Trophoblast cell (in vitro differentiated cells and primary cell): ENCODE results near the gene MAMSTR.

ENCODE experiments used
- DNase-seq, 2 donors: peaks; one replicate each; pipeline ENCODE4 v3.0.0-alpha.2; 2016
- H2AFZ ChIP-seq: 2 replicates; pipeline ENCODE4 v1.6.1; 2013; ENCODE audit warnings: low read length, moderate library complexity, mild to moderate bottlenecking; ENCODE audit not compliant: insufficient read depth, poor library complexity
- H2AK5ac ChIP-seq: 2 replicates; pipeline ENCODE4 v1.6.1; 2013; ENCODE audit warnings: mild to moderate bottlenecking, low read length
- H2BK120ac ChIP-seq: 2 replicates; pipeline ENCODE4 v1.6.1; 2013; ENCODE audit warnings: low read length, mild to moderate bottlenecking, moderate library complexity; ENCODE audit not compliant: insufficient read depth, poor library complexity
- H2BK12ac ChIP-seq: 2 replicates; pipeline ENCODE4 v1.6.1; 2013; ENCODE audit warnings: mild to moderate bottlenecking, low read length, moderate library complexity
- H2BK5ac ChIP-seq: 2 replicates; pipeline ENCODE4 v1.6.1; 2013; ENCODE audit warnings: low read length, low read depth, moderate library complexity, mild to moderate bottlenecking; ENCODE audit not compliant: poor library complexity
- H3K14ac ChIP-seq: 2 replicates; pipeline ENCODE4 v1.6.1; 2013; ENCODE audit warnings: mild to moderate bottlenecking, low read length
- H3K18ac ChIP-seq: 2 replicates; pipeline ENCODE4 v1.6.1; 2013; ENCODE audit warnings: mild to moderate bottlenecking, low read length
- H3K23ac ChIP-seq: 2 replicates; pipeline ENCODE4 v1.6.1; 2013; ENCODE audit warnings: low read length
- H3K27ac ChIP-seq: 2 replicates; pipeline ENCODE4 v1.5.1; 2013; ENCODE audit warnings: low read depth, mild to moderate bottlenecking, inconsistent platforms, low read length, moderate library complexity
- H3K27me3 ChIP-seq: 2 replicates; pipeline ENCODE4 v1.6.1; 2013; ENCODE audit warnings: inconsistent platforms, mild to moderate bottlenecking, low read length, moderate library complexity; ENCODE audit not compliant: insufficient read depth
- H3K36me3 ChIP-seq, 2 experiments: 1 replicate in 1 of 2; 2 replicates in 1 of 2; pipeline ENCODE4 v1.6.1; 2013; ENCODE audit warnings: low read length in 2 of 2, mild to moderate bottlenecking in 2 of 2, moderate library complexity in 1 of 2; ENCODE audit not compliant: insufficient read depth in 2 of 2, control insufficient read depth in 1 of 2
- H3K4ac ChIP-seq: 2 replicates; pipeline ENCODE4 v1.6.1; 2013; ENCODE audit warnings: low read depth, mild to moderate bottlenecking, low read length, moderate library complexity
- H3K4me1 ChIP-seq, 2 experiments: 1 replicate in 1 of 2; 2 replicates in 1 of 2; pipeline ENCODE4 v1.6.1; 2013; ENCODE audit warnings: low read length in 2 of 2, mild to moderate bottlenecking in 2 of 2, moderate library complexity in 1 of 2; ENCODE audit not compliant: insufficient read depth in 2 of 2, control insufficient read depth in 1 of 2
- H3K4me2 ChIP-seq: 2 replicates; pipeline ENCODE4 v1.6.1; 2013; ENCODE audit warnings: inconsistent platforms, mild to moderate bottlenecking, low read length, moderate library complexity
- H3K4me3 ChIP-seq: 2 replicates; pipeline ENCODE4 v1.5.1; 2013; ENCODE audit warnings: mild to moderate bottlenecking, low read depth, low read length, inconsistent platforms
- H3K79me1 ChIP-seq: one replicate; pipeline ENCODE4 v1.6.1; 2013; ENCODE audit warnings: low read length
- H3K79me2 ChIP-seq: 2 replicates; pipeline ENCODE4 v1.6.1; 2013; ENCODE audit warnings: low read length, mild to moderate bottlenecking; ENCODE audit not compliant: control insufficient read depth, insufficient read depth, poor library complexity
- H3K9ac ChIP-seq: 2 replicates; pipeline ENCODE4 v1.6.1; 2013; ENCODE audit warnings: mild to moderate bottlenecking, low read length
- H3K9me3 ChIP-seq: 2 replicates; pipeline ENCODE4 v1.6.1; 2013; ENCODE audit warnings: low read depth, mild to moderate bottlenecking, control low read depth, inconsistent platforms, low read length; ENCODE audit not compliant: insufficient read depth
- H4K12ac ChIP-seq: 2 replicates; pipeline ENCODE4 v1.6.1; 2013; ENCODE audit warnings: low read depth, mild to moderate bottlenecking, low read length, moderate library complexity
- H4K8ac ChIP-seq: 2 replicates; pipeline ENCODE4 v1.6.1; 2013; ENCODE audit warnings: low read depth, mild to moderate bottlenecking, low read length, moderate library complexity
- H4K91ac ChIP-seq: one replicate; pipeline ENCODE4 v1.6.1; 2013; ENCODE audit warnings: low read depth, mild to moderate bottlenecking, low read length, moderate library complexity
- WGBS: extraction: QIAGEN DNeasy Blood & Tissue Kit; methylation state at CpG from one replicate; pipeline ENCODE4 v1.1.7; 2013; ENCODE audit warnings: missing lambda C conversion rate; ENCODE audit not compliant: insufficient read length, insufficient coverage; ENCODE audit errors: extremely low coverage; 5-methylcytosine and 5-hydroxymethylcytosine counted together

The MAMSTR gene

DNA sequence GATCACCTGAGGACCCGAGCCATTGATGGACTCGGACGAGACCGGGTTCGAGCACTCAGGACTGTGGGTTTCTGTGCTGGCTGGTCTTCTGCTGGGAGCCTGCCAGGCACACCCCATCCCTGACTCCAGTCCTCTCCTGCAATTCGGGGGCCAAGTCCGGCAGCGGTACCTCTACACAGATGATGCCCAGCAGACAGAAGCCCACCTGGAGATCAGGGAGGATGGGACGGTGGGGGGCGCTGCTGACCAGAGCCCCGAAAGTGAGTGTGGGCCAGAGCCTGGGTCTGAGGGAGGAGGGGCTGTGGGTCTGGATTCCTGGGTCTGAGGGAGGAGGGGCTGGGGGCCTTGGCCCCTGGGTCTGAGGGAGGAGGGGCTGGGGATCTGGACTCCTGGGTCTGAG lies 36.7 kb upstream of the MAMSTR start:
- no peak overlapping the region for H2AFZ ChIP-seq
- H4K8ac ChIP-seq, result no peak overlapping the region
- no peak overlapping the region for H2BK12ac ChIP-seq
- H3K36me3 ChIP-seq, result no peaks in the 10 kb centered on the region
- no peak for DNase-seq
- no peak overlapping the region for H4K91ac ChIP-seq
- H2BK5ac ChIP-seq, result no peak overlapping the region
- no peak overlapping the region for H3K27ac ChIP-seq
- H3K23ac ChIP-seq, result no peak overlapping the region
- no peak overlapping the region for H2AK5ac ChIP-seq
- H3K9me3 ChIP-seq, result no peaks in the 10 kb centered on the region
- H3K79me1 ChIP-seq, result no peaks in the 10 kb centered on the region
- no peak overlapping the region for H4K12ac ChIP-seq
- H3K4me3 ChIP-seq, result no peak overlapping the region
- H3K4me2 ChIP-seq, result no peak overlapping the region
- no peak overlapping the region for H3K18ac ChIP-seq
- no peak overlapping the region for H3K14ac ChIP-seq
- no peak overlapping the region for H3K4ac ChIP-seq
- peaks cover 11 to 12% of the 10 kb centered on the region in 2 experiments for H3K4me1 ChIP-seq
- no peak overlapping the region for H2BK120ac ChIP-seq
- no CpG with 5 or more reads among the region's 11 CpGs for WGBS
- H3K79me2 ChIP-seq, result no peaks in the 10 kb centered on the region
- no peaks in the 10 kb centered on the region for H3K27me3 ChIP-seq
- H3K9ac ChIP-seq, result no peak overlapping the region

DNA sequence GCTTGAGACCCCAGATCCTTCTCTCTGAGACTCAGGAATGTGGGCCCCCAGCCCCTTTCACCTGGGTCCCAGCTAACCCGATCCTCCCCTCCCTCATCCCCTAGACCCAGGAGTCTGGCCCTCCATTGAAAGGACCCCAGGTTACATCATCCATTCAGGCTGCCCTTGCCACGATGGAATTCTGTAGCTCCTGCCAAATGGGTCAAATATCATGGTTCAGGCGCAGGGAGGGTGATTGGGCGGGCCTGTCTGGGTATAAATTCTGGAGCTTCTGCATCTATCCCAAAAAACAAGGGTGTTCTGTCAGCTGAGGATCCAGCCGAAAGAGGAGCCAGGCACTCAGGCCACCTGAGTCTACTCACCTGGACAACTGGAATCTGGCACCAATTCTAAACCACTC lies 36.3 kb upstream of the MAMSTR start:
- no peaks in the 10 kb centered on the region for H3K9me3 ChIP-seq
- H3K79me2 ChIP-seq, result no peaks in the 10 kb centered on the region
- no peak overlapping the region for H2AFZ ChIP-seq
- H3K27ac ChIP-seq, result no peak overlapping the region
- H3K9ac ChIP-seq, result no peak overlapping the region
- WGBS, result no CpG with 5 or more reads among the region's 5 CpGs
- H3K4me2 ChIP-seq, result no peak overlapping the region
- DNase-seq, result no peak
- H4K91ac ChIP-seq, result no peak overlapping the region
- H3K27me3 ChIP-seq, result no peaks in the 10 kb centered on the region
- H2AK5ac ChIP-seq, result no peak overlapping the region
- H4K8ac ChIP-seq, result no peak overlapping the region
- H3K23ac ChIP-seq, result no peak overlapping the region
- no peak overlapping the region for H4K12ac ChIP-seq
- H2BK5ac ChIP-seq, result no peak overlapping the region
- H3K4ac ChIP-seq, result no peak overlapping the region
- no peak overlapping the region for H2BK120ac ChIP-seq
- H3K4me3 ChIP-seq, result no peak overlapping the region
- H3K79me1 ChIP-seq, result no peaks in the 10 kb centered on the region
- no peak overlapping the region for H3K14ac ChIP-seq
- H3K36me3 ChIP-seq, result no peaks in the 10 kb centered on the region
- no peak overlapping the region for H3K18ac ChIP-seq
- H3K4me1 ChIP-seq, result peaks cover 11 to 12% of the 10 kb centered on the region in 2 experiments
- no peak overlapping the region for H2BK12ac ChIP-seq

DNA sequence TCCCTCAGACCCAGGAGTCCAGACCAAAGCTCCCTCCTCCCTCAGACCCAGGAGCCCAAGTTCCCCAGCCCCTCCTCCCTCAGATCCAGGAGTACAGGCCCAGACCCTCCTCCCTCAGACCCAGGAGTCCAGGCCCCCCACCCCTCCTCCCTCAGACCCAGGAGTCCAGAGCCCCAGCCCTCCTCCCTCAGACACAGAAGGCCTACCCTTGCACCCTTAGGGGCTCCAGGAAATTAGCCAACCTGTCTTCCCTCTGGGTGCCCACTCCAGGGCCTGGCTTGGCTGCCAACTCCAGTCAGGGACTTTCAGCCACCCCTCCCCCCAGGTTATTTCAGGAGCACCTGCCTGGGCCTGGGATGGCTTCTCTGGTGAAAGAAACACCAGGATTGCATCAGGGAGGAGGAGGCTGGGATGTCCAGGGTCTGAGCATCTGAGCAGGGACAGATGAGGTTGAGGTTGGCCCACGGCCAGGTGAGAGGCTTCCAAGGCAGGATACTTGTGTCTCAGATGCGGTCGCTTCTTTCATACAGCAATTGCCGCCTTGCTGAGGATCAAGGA lies 35.6 kb upstream of the MAMSTR start, which contains the start of gene FGF21:
FGF21 (plus strand) TSS at position 441 of the 558 bp plus-strand sequence. CDS start 713 bp downstream, outside the sequence.
- Histone ChIP-seq H3K4me2 (no peak within 1 kb of the TSS), H3K23ac (no peak within 1 kb of the TSS), H3K18ac (no peak within 1 kb of the TSS), H3K27me3 (no peaks in the 10 kb centered on the region), H3K9ac (no peak within 1 kb of the TSS), H2BK5ac (no peak within 1 kb of the TSS), H4K91ac (no peak within 1 kb of the TSS), H3K27ac (no peak within 1 kb of the TSS), H3K4me1 (peaks cover 11 to 12% of the 10 kb centered on the region in 2 experiments), H3K4ac (no peak within 1 kb of the TSS), H3K79me1 (no peaks in the 10 kb centered on the region), H2AK5ac (no peak within 1 kb of the TSS), H4K8ac (no peak within 1 kb of the TSS), H2AFZ (no peak within 1 kb of the TSS), H2BK12ac (no peak within 1 kb of the TSS), H3K4me3 (no peak within 1 kb of the TSS), H3K14ac (no peak within 1 kb of the TSS), H4K12ac (no peak within 1 kb of the TSS), H3K36me3 (no peaks in the 10 kb centered on the region), H3K79me2 (no peaks in the 10 kb centered on the region), H2BK120ac (no peak within 1 kb of the TSS), H3K9me3 (no peaks in the 10 kb centered on the region)
- no CpG with 5 or more reads among the region's 4 CpGs for WGBS
- DNase-seq, result no peak

DNA sequence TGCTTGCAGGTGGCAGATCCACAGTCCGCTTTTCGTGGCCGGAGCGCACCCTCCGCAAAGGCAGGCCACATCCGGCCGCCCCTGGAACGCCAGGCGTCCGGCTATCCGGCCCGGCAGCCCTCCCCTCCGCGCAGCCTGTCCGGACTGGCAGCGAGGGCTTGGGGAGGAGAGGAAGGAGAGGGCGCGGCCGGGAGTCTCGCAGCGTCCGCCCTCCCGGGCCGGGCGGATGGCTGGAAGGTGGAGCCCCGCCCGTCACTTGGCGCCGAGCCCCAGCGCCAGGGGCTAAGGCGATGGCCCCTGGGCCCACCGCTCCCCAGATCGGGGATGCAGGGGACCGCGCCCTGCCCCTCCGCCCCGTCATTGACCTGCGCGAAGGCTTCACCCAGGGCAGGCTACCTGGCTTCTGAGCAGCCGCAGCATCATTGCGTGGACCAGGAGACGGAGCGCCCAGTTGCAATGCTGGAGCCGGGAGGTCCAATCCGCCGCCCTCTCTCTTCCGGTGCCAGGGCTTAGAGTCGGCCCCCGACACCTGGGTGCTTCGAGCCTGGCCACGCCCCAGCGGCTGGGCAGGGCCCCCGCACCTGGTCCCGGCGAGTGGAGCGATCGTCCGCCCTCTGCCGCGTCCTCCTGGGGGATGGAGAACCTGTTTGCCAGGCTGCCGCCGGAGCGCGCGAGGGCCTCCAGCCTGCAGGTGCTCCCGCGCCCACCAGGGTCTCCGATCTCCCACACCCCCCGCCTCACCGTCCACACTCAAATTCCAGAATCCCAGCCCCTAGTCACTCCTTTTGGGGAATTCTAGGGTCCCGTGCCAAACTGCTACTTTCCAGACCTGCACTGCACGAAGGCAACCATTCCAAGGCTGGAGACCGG lies 33.2 kb upstream of the MAMSTR start, which contains the start of gene FUT1:
FUT1 (minus strand) TSS at position 146 of the 870 bp plus-strand sequence. CDS start 1,360 bp downstream, outside the sequence.
- Histone ChIP-seq H2AFZ (peak within 1 kb of the TSS; percentile 71), H3K14ac (no peak within 1 kb of the TSS), H3K4ac (no peak within 1 kb of the TSS), H3K4me1 (peaks cover 11 to 12% of the 10 kb centered on the region in 2 experiments), H2AK5ac (no peak within 1 kb of the TSS), H3K4me3 (peak within 1 kb of the TSS; percentile 42), H4K91ac (no peak within 1 kb of the TSS), H2BK5ac (no peak within 1 kb of the TSS), H4K8ac (peak within 1 kb of the TSS; percentile 51), H2BK120ac (no peak within 1 kb of the TSS), H4K12ac (no peak within 1 kb of the TSS), H3K9ac (no peak within 1 kb of the TSS), H2BK12ac (no peak within 1 kb of the TSS), H3K9me3 (no peaks in the 10 kb centered on the region), H3K23ac (no peak within 1 kb of the TSS), H3K36me3 (no peaks in the 10 kb centered on the region), H3K4me2 (peak within 1 kb of the TSS; percentile 68), H3K27me3 (no peaks in the 10 kb centered on the region), H3K79me1 (no peaks in the 10 kb centered on the region), H3K79me2 (no peaks in the 10 kb centered on the region), H3K27ac (no peak within 1 kb of the TSS), H3K18ac (no peak within 1 kb of the TSS)
- no CpG with 5 or more reads among the region's 73 CpGs for WGBS
- peak; percentile 69 to 72 for DNase-seq
